C4-2B (cell line): ENCODE data around the gene CCDC121.

Experiments used
- H3K27ac ChIP-seq: fragments of 450-650 bp; 2 replicates; pipeline ENCODE4 v1.5.1; 2017
- ZFX ChIP-seq: fragments of 450-650 bp; IDR thresholded peaks from 2 replicates; pipeline ENCODE4 v1.6.1; 2017
- TF ChIP-seq, protein P1 (sequence below): fragments of 450-650 bp; conservative IDR thresholded peaks from 2 replicates; pipeline ENCODE4 v1.5.1; 2017; ENCODE audit warnings: mild to moderate bottlenecking

The CCDC121 gene

DNA sequence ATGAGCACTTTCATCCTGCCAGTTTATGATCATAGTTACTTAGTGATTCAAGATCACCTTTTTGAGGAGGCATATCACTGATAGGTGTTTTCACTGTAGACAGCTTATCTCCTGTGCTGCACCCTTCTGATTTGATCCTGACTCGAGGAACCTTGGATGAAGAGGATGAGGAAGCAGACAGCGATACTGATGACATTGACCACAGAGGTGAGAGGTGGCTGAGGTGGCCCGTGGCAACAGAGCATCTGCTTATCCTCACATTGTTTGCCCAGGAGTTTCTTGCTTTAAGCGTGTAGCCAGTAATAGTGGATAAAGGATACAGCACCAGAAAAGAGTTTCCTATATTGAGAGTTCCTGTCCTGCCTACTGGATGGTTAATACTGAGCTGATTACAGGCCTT is 18.9 kb upstream of the CCDC121 start:
- TF ChIP-seq, protein P1, sequence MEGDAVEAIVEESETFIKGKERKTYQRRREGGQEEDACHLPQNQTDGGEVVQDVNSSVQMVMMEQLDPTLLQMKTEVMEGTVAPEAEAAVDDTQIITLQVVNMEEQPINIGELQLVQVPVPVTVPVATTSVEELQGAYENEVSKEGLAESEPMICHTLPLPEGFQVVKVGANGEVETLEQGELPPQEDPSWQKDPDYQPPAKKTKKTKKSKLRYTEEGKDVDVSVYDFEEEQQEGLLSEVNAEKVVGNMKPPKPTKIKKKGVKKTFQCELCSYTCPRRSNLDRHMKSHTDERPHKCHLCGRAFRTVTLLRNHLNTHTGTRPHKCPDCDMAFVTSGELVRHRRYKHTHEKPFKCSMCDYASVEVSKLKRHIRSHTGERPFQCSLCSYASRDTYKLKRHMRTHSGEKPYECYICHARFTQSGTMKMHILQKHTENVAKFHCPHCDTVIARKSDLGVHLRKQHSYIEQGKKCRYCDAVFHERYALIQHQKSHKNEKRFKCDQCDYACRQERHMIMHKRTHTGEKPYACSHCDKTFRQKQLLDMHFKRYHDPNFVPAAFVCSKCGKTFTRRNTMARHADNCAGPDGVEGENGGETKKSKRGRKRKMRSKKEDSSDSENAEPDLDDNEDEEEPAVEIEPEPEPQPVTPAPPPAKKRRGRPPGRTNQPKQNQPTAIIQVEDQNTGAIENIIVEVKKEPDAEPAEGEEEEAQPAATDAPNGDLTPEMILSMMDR, result no peak
- no peak for TF ChIP-seq ZFX
- H3K27ac ChIP-seq, result no peak overlapping the region

DNA sequence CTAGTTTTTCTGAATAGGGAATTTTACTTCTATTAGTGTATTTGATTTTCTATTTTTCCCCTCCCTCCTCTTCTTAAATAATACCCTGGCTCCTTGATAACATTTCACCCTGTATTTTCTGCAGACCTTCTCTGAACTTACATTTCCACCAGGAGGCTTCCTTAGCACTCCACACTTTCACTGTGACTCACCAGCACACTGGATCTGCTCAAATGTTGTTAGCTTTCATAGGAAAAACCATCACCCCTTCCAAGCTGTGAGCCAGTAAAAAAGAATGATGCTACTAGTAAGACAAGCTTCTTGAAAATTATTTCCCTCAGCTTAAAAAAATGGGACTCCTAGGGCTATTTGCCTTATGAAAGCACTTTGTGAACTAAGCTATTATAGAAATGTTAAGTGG is 18.5 kb upstream of the CCDC121 start:
- no peak for TF ChIP-seq ZFX
- TF ChIP-seq, protein P1, result no peak

DNA sequence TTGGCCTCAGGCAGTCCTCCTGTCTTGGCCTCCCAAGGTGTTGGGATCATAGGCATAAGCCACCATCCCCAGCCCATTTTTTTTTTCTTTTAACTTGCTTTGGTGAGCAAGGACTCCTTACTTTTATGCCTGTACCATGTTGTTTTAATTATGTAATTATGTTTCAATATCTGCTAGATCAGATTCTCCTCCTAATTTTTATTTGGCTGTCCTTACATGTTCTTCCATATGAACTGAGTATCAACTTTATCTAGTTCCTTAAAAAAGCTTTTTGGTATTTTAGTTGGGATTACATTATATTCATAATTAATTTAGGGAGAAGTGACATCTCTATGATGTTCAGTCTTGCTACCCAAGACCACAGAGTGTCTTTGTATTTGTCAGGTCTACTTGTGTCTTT is 16.4 kb upstream of the CCDC121 start:
- TF ChIP-seq ZFX, result no peak
- TF ChIP-seq, protein P1, result no peak
- H3K27ac ChIP-seq, result no peak overlapping the region

More for the DNA sequence above, 18.5 kb upstream of the CCDC121 start:
- no peak overlapping the region for H3K27ac ChIP-seq

DNA sequence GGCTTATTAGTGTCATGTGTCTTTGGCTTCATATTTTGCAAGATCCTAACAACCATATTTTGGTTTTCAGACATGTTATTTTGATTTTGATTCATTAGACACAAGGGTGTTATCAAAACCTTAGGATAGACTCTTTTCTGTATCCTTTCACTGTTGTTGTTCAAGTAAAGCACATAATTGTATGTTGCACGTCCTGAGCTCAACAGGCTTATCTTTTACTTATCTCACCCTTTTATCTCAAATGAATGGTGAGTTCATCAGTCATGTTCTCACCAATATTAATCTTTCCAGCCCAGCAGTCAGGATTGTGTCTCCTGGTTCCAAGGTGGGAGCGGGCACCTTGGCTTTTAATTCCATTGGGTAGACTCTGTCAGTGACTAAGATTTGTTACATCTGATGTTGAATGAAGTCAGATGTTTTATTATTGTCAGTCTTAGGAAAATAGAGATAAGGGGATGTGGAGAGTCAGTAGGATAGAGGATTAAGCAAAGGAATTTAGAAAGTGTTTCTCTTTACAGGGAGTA is 12.0 kb upstream of the CCDC121 start:
- TF ChIP-seq ZFX, result no peak
- TF ChIP-seq, protein P1, result no peak

DNA sequence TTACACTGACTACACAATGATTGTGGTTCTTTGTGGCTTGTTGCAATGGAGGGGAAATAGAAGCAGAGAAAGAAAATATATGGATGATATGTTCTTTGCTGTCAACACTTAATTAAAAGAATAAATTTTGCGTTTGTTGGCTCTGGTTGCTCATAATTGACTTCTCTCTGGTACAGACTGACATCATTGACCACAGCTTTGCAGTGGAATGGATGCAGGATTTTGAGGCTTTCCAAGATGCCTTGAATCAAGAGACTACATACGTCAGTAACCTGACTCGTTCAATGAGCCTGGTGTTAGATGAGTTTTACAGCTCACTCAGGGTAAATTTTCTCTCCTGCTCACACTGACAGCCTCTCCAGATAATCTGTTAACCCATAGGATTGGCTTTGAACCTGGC is 9.9 kb upstream of the CCDC121 start:
- TF ChIP-seq, protein P1, result no peak
- no peak for TF ChIP-seq ZFX
- H3K27ac ChIP-seq, result no peak overlapping the region

More for the DNA sequence above, 12.0 kb upstream of the CCDC121 start:
- no peak overlapping the region for H3K27ac ChIP-seq

DNA sequence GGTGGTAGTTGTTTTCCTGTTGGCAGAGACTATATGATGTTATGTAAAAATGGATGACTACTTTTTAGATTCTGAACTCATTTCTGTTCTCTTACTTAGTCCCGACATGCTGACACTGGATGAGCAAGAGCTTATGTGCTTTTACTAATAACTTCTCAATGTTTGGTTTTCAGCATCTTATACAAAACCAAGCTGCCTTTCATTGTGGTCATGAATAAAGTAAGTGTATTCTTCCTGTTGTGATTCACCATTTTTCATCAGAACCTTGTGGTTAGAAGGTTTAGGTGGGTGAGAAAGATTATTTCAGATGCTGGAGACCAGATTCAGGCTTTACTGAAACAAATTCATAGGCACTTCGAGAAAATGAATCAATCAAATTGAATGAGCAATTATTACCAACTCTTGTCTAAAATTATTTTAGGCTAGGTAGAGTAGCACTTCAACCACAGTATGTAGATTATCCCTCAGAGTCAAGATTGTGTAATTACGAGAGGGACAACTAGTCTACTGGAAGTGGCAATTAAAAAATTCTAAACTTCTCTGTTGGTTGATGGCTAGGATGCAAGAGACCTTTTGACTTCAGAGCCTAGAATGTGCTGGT is 9.3 kb upstream of the CCDC121 start:
- H3K27ac ChIP-seq, result no peak overlapping the region
- TF ChIP-seq, protein P1, result no peak
- TF ChIP-seq ZFX, result no peak

DNA sequence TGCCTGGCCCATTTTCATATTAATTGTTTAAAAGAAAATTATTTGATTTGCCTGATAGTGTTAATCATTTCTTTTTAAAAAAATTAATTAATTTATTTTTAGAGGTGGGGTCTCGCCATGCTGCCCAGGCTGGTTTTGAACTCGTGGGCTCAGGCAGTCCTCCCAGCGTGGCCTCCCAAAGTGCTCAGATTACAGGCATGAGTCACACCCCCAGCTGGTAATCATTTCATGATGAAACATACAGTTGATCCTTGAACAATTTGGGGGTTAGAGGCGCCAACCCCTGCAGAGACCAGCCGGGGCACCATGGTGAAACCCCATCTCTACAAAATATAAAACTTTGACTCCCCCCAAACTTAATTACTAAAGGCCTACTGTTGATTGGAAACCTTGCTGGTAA is 8.0 kb upstream of the CCDC121 start:
- H3K27ac ChIP-seq, result no peak overlapping the region
- TF ChIP-seq, protein P1, result no peak
- no peak for TF ChIP-seq ZFX
